GM11168 (cell line): ENCODE data around the gene SERGEF.

Experiments
- in situ Hi-C: fragments of 300-500 bp; cut with MboI; formaldehyde crosslinking; loops from one replicate; pipeline ENCODE4 v1.12.0; 2022; ENCODE audit warnings: low sequenced_read_pairs; ENCODE audit not compliant: unreplicated experiment

Gene SERGEF

GRCh38 chr11:17831228-17831627 is 181.6 kb downstream of the SERGEF start:
- in situ Hi-C loops = no loop called here

GRCh38 chr11:17828311-17828751 is 184.5 kb downstream of the SERGEF start:
- in situ Hi-C loops = no loop called here

- in situ Hi-C loops = no loop called here
Measured at GRCh38 chr11:17827006-17827405, 185.8 kb downstream of the SERGEF start.

GRCh38 chr11:17822401-17822781 is 190.5 kb downstream of the SERGEF start:
- in situ Hi-C loops = no loop called here

GRCh38 chr11:17821648-17822400 is 191.0 kb downstream of the SERGEF start:
- in situ Hi-C loops = no loop called here

GRCh38 chr11:17816232-17816931 is 196.5 kb downstream of the SERGEF start:
- in situ Hi-C loops = no loop called here

GRCh38 chr11:17814546-17814945 is 198.3 kb downstream of the SERGEF start:
- in situ Hi-C loops = no loop called here

GRCh38 chr11:17813391-17814059 is 199.3 kb downstream of the SERGEF start:
- in situ Hi-C loops = no loop called here

- in situ Hi-C loops = no loop called here
Measured at GRCh38 chr11:17812865-17813187, 200.0 kb downstream of the SERGEF start.

GRCh38 chr11:17812091-17812864 is 200.6 kb downstream of the SERGEF start:
- in situ Hi-C loops = no loop called here

GRCh38 chr11:17811352-17811751 is 201.5 kb downstream of the SERGEF start:
- in situ Hi-C loops = no loop called here

GRCh38 chr11:17810746-17811145 is 202.1 kb downstream of the SERGEF start:
- in situ Hi-C loops = no loop called here

GRCh38 chr11:17810041-17810440 is 202.8 kb downstream of the SERGEF start:
- in situ Hi-C loops = no loop called here

GRCh38 chr11:17807034-17807433 is 205.8 kb downstream of the SERGEF start:
- in situ Hi-C loops = no loop called here

GRCh38 chr11:17805873-17806272 is 207.0 kb downstream of the SERGEF start:
- in situ Hi-C loops = no loop called here

- in situ Hi-C loops = no loop called here
Measured at GRCh38 chr11:17805043-17805442, 207.8 kb downstream of the SERGEF start.

GRCh38 chr11:17803754-17804334 is 209.0 kb downstream of the SERGEF start:
- in situ Hi-C loops = no loop called here

GRCh38 chr11:17802491-17802890 is 210.4 kb downstream of the SERGEF start:
- in situ Hi-C loops = no loop called here

- in situ Hi-C loops = no loop called here
Measured at GRCh38 chr11:17801166-17801565, 211.7 kb downstream of the SERGEF start.

- in situ Hi-C loops = no loop called here
Measured at GRCh38 chr11:17799147-17799546, 213.7 kb downstream of the SERGEF start.
